ENCODE data around the gene KIF12. TPM values are rescaled to one million over a fixed set of nuclear protein-coding genes. Genes with fewer than 3 reads are reported as not detected.
"Not testable (repeated sequence)": the region's sequence is repeated elsewhere in the genome, so short reads cannot be mapped to it uniquely, and the experiment has no call there.

Gene KIF12
- total RNA-seq, 1 donor, result not detected

- peak; percentile 10 for DNase-seq (ENCODE audit: low read depth)
- TF ChIP-seq, protein P1, sequence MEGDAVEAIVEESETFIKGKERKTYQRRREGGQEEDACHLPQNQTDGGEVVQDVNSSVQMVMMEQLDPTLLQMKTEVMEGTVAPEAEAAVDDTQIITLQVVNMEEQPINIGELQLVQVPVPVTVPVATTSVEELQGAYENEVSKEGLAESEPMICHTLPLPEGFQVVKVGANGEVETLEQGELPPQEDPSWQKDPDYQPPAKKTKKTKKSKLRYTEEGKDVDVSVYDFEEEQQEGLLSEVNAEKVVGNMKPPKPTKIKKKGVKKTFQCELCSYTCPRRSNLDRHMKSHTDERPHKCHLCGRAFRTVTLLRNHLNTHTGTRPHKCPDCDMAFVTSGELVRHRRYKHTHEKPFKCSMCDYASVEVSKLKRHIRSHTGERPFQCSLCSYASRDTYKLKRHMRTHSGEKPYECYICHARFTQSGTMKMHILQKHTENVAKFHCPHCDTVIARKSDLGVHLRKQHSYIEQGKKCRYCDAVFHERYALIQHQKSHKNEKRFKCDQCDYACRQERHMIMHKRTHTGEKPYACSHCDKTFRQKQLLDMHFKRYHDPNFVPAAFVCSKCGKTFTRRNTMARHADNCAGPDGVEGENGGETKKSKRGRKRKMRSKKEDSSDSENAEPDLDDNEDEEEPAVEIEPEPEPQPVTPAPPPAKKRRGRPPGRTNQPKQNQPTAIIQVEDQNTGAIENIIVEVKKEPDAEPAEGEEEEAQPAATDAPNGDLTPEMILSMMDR (IDR thresholded peaks at IDR 0.05; ENCODE audit: insufficient read depth, low read length), result peak; percentile 37
These were observed 51.4 kb downstream of the KIF12 start for GRCh38 chr9:114047717-114048116.

DNA sequence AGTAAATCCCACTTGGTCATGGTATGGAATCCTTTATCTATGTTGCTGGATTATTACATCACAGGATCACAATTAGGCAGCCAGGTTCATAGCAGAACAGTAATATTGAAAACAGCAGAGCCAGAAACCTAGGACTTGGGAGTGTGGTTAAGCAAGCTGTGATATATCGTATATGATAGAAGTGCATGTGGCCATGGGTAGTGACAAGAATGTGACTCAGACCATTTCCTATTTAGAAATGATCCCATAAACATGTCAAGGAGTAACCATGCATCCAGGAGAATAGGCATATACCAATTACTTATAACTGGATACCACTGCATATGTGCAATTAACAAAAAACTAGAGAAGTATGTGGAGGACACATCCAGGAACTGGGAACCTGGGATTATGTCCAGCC is 52.2 kb downstream of the KIF12 start:
- no peak overlapping the region for H3K4me3 ChIP-seq (ENCODE audit: low read depth, low read length)
- TF ChIP-seq, protein P1 (IDR thresholded peaks at IDR 0.05; ENCODE audit: insufficient read depth, low read length), result no peak
- no peak for DNase-seq (ENCODE audit: low read depth)

More at GRCh38 chr9:114047717-114048116, 51.4 kb downstream of the KIF12 start:
- no peak overlapping the region for H3K4me3 ChIP-seq (ENCODE audit: low read depth, low read length)

DNA sequence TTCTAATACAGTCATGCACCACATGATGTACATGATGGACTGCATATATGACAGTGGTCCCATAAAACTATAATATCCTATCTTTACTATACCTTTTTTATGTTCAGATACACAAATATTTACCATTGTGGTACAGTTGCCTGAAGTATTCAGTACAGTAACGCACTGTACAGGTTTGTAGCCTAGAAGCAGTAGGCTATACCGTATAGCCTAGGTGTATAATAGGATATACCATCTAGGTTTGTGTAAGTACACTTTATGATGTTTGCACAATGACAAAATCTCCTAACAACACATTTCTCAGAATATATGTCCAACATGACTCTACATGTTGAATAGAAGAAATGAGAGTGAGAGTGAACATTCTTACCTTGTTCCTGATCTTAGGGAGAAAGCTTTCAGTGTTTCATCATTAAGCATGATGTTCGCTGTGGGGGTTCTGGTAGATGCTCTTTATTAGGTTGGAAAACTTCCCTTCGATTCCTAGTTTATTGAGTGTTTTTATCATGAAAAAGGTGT is 52.8 kb downstream of the KIF12 start:
- TF ChIP-seq, protein P1 (IDR thresholded peaks at IDR 0.05; ENCODE audit: insufficient read depth, low read length), result no peak

DNA sequence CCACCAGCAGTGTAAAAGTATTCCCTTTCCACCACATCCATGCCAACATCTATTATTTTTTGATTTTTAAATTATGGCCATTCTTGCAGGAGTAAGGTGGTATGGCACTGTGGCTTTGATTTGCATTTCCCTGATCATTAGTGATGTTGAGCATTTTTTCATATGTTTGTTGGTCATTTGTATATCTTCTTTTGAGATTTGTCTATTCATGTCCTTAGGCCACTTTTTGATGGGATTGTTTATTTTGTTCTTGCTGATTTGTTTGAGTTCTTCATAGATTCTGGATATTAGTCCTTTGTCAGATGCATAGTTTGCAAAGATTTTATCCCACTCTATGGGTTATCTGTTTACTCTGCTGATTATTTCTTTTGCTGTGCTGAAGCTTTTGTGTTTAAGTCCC is 55.4 kb downstream of the KIF12 start:
- DNase-seq (ENCODE audit: low read depth), result not testable (repeated sequence)

More for the DNA sequence above, 52.8 kb downstream of the KIF12 start:
- no peak overlapping the region for H3K4me3 ChIP-seq (ENCODE audit: low read depth, low read length)
- DNase-seq (ENCODE audit: low read depth), result no peak

More for the DNA sequence above, 55.4 kb downstream of the KIF12 start:
- not testable (repeated sequence) for H3K4me3 ChIP-seq (ENCODE audit: low read depth, low read length)

Other genes with a start within 250 kb of the KIF12 start
- gene ZNF618, start 223.0 kb downstream of the KIF12 start, total RNA-seq (ENCODE audit: low replicate concordance), result 5.8 and 13.6 TPM in 2 replicates
- gene AMBP, start 21.0 kb downstream of the KIF12 start, total RNA-seq (ENCODE audit: low replicate concordance), result 0.27 TPM in 1 of 2 replicates, not detected in the other
- 2.1 and 9.6 TPM in 2 replicates for gene COL27A1, start 56.2 kb upstream of the KIF12 start, total RNA-seq (ENCODE audit: low replicate concordance)
- not detected in 2 replicates for gene ORM1, start 223.8 kb upstream of the KIF12 start, total RNA-seq (ENCODE audit: low replicate concordance)
- gene ORM2, start 230.6 kb upstream of the KIF12 start, total RNA-seq (ENCODE audit: low replicate concordance), result not detected in 2 replicates